ENCODE results near the gene NFIA. TPM values are rescaled to one million over a fixed set of nuclear protein-coding genes. Genes with fewer than 3 reads are reported as not detected.

The NFIA gene
- total RNA-seq, 2 donors from 2014 or later: 75.3 to 81.3 TPM

GRCh38 chr1:61287734-61288133 lies 205.4 kb downstream of the NFIA start:
- no peak for DNase-seq (ENCODE audit: low spot score)
- no peak overlapping the region for H3K27ac ChIP-seq
- no peaks in the 10 kb centered on the region for H3K36me3 ChIP-seq
- H3K9me3 ChIP-seq: no peaks in the 10 kb centered on the region
- peaks cover 0 to 36% of the 10 kb centered on the region in 2 donors for H3K4me1 ChIP-seq
- no peak overlapping the region for H3K4me3 ChIP-seq
- no peak for TF ChIP-seq CTCF (IDR thresholded peaks at IDR 0.05)
- H3K27me3 ChIP-seq: no peaks in the 10 kb centered on the region

GRCh38 chr1:61289232-61290098 lies 207.1 kb downstream of the NFIA start:
- Histone ChIP-seq H3K4me1 (peaks cover 0 to 43% of the 10 kb centered on the region in 2 donors), H3K36me3 (no peaks in the 10 kb centered on the region), H3K9me3 (no peaks in the 10 kb centered on the region), H3K27ac (no peak overlapping the region), H3K27me3 (no peaks in the 10 kb centered on the region), H3K4me3 (no peak overlapping the region)
- TF ChIP-seq CTCF (IDR thresholded peaks at IDR 0.05): no peak
- DNase-seq (ENCODE audit: low spot score): no peak

GRCh38 chr1:61290525-61290924 lies 208.2 kb downstream of the NFIA start:
- Histone ChIP-seq H3K27ac (no peak overlapping the region), H3K4me3 (no peak overlapping the region), H3K27me3 (no peaks in the 10 kb centered on the region), H3K36me3 (no peaks in the 10 kb centered on the region), H3K9me3 (no peaks in the 10 kb centered on the region), H3K4me1 (peaks cover 0 to 43% of the 10 kb centered on the region in 2 donors)
- DNase-seq (ENCODE audit: low spot score): no peak
- no peak for TF ChIP-seq CTCF (IDR thresholded peaks at IDR 0.05)

DNA sequence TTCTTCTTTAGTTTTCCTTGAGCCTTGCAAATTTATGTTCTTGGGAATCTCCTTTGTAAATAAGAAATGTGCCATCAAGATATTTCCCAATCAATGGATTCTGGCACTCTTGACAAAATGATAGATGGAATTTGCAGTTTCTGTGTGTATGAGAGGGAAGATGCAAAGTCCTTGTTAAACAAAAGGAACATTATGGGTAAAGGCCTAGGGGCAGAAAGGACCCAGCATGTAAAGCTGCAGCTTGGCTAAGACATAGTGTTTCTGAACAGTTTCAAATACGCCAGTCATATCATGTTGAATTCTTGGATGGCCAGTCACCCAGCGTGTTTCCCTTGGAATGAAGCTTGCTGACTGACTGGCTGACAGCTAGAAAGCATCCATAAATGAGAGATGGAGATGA lies 210.8 kb downstream of the NFIA start:
- H3K9me3 ChIP-seq: no peaks in the 10 kb centered on the region
- H3K4me3 ChIP-seq: no peak overlapping the region
- H3K4me1 ChIP-seq: peaks cover 0 to 24% of the 10 kb centered on the region in 2 donors
- TF ChIP-seq CTCF (IDR thresholded peaks at IDR 0.05): no peak
- H3K36me3 ChIP-seq: no peaks in the 10 kb centered on the region
- no peak overlapping the region for H3K27ac ChIP-seq
- no peak for DNase-seq (ENCODE audit: low spot score)
- H3K27me3 ChIP-seq: no peaks in the 10 kb centered on the region

GRCh38 chr1:61293986-61294504 lies 211.7 kb downstream of the NFIA start:
- Histone ChIP-seq H3K27ac (no peak overlapping the region), H3K27me3 (no peaks in the 10 kb centered on the region), H3K36me3 (no peaks in the 10 kb centered on the region), H3K9me3 (no peaks in the 10 kb centered on the region), H3K4me3 (no peak overlapping the region), H3K4me1 (peaks cover 0 to 30% of the 10 kb centered on the region in 2 donors)
- TF ChIP-seq CTCF (IDR thresholded peaks at IDR 0.05): no peak
- no peak for DNase-seq (ENCODE audit: low spot score)
